ENCODE data around the gene LINS1. TPM values are rescaled to one million over a fixed set of nuclear protein-coding genes. Genes with fewer than 3 reads are reported as not detected.

LINS1 gene
- total and polyA plus RNA-seq, 11 donors, result 3.1 to 11.8 (median 8.1) TPM

- DNase-seq (no peak), ATAC-seq (no peak)
- H3K4me3 ChIP-seq, result no peak overlapping the region
- peaks cover 0 to 23% (median 16%) of the 10 kb centered on the region in 9 donors for H3K36me3 ChIP-seq
- peaks cover 0 to 5% (median 0%) of the 10 kb centered on the region in 12 donors for H3K4me1 ChIP-seq
- intact Hi-C loops (cut with DNase I), result no loop called here
- WGBS, 4 donors, result 75 to 87% (median 81%) methylated on average over 5 of the region's 5 CpGs
- H3K27ac ChIP-seq, result no peak overlapping the region
- no peaks in the 10 kb centered on the region for H3K27me3 ChIP-seq
- TF ChIP-seq CTCF (IDR thresholded peaks at IDR 0.05), result no peak
- TF ChIP-seq POLR2A (IDR thresholded peaks at IDR 0.05), result no peak
- no peaks in the 10 kb centered on the region for H3K9me3 ChIP-seq
Observed at GRCh38 chr15:100645671-100646070, 43.7 kb upstream of the LINS1 start.

GRCh38 chr15:100642950-100643338 lies 41.0 kb upstream of the LINS1 start:
- 78 to 86% (median 85%) methylated on average over 4 of the region's 4 CpGs for WGBS, 4 donors
- Histone ChIP-seq H3K27ac (no peak overlapping the region), H3K36me3 (peaks cover 0 to 2% (median 0%) of the 10 kb centered on the region in 9 donors), H3K4me1 (peaks cover 0 to 5% (median 0%) of the 10 kb centered on the region in 12 donors), H3K27me3 (no peaks in the 10 kb centered on the region), H3K4me3 (no peak overlapping the region), H3K9me3 (no peaks in the 10 kb centered on the region)
- intact Hi-C loops (cut with DNase I), result no loop called here
- no peak for TF ChIP-seq CTCF (IDR thresholded peaks at IDR 0.05)
- TF ChIP-seq POLR2A (IDR thresholded peaks at IDR 0.05), result no peak
- no peak for DNase-seq
- ATAC-seq, result peak in 2 of 4 donors; percentile 36 to 38

- Histone ChIP-seq H3K4me1 (peaks cover 0 to 5% (median 0%) of the 10 kb centered on the region in 12 donors), H3K36me3 (no peaks in the 10 kb centered on the region), H3K9me3 (no peaks in the 10 kb centered on the region), H3K27ac (no peak overlapping the region), H3K4me3 (no peak overlapping the region), H3K27me3 (no peaks in the 10 kb centered on the region)
- ATAC-seq, result no peak
- WGBS, 4 donors, result 78 to 91% (median 84%) methylated on average over 8 to 9 of the region's 9 CpGs
- intact Hi-C loops (cut with DNase I), result no loop called here
- no peak for DNase-seq
- TF ChIP-seq POLR2A (IDR thresholded peaks at IDR 0.05) (no peak), CTCF (IDR thresholded peaks at IDR 0.05) (no peak)
Observed at GRCh38 chr15:100642213-100642949, 40.4 kb upstream of the LINS1 start.

- no peak for DNase-seq
- Histone ChIP-seq H3K4me3 (no peak overlapping the region), H3K27me3 (no peaks in the 10 kb centered on the region), H3K27ac (no peak overlapping the region), H3K9me3 (no peaks in the 10 kb centered on the region), H3K4me1 (no peaks in the 10 kb centered on the region), H3K36me3 (peaks cover 0 to 4% (median 0%) of the 10 kb centered on the region in 9 donors)
- no peak for ATAC-seq
- intact Hi-C loops (cut with DNase I), result no loop called here
- TF ChIP-seq CTCF (IDR thresholded peaks at IDR 0.05) (no peak), POLR2A (IDR thresholded peaks at IDR 0.05) (no peak)
- WGBS, 4 donors, result 93 to 96% (median 95%) methylated on average over 11 of the region's 11 CpGs
Observed at GRCh38 chr15:100638177-100638730, 36.3 kb upstream of the LINS1 start.
